ENCODE measurements around the gene RICTOR. TPM values are rescaled to one million over a fixed set of nuclear protein-coding genes. Genes with fewer than 3 reads are reported as not detected.

The RICTOR gene
- total and polyA plus RNA-seq, 2 of the 4 experiments (the other 2 are of a cell fraction): 4.1 to 35.7 TPM

DNA sequence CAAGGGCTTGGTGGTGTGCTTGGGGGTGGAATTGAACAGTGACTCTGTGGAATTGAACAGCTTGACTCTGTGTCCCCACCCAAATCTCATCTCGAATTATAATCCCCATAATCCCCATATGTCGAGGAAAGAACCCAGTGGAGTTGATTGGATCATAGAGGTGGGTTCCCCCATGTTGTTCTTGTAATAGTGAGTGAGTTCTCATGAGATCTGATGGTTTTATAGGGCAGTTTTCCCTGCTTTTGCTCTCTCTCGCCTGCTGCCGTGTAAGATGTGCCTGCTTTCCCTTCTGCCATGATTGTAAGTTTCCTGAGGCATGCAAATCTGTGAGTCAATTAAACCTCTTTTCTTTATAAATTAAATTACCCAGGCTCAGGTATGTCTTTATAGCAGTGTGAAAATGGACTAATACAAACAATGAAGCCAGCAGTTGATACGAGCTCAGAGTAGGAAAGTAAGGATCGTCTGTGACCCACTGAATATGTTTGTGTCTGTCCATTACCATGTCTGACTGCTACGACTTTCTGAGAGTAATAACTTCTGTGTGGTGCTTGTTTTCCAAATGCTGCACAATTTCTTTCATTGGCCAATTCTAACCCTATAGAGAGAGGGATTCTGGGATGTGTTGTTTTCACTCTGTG lies 17.9 kb upstream of the RICTOR start:
- no peaks in the 10 kb centered on the region for H3K79me1 ChIP-seq (ENCODE audit: low read depth in 1 of 2, low read length in 2 of 2)
- dilution Hi-C loops (cut with HindIII; ENCODE audit: low sequenced_read_pairs, unreplicated experiment): no loop called here
- TF ChIP-seq MAZ (IDR thresholded peaks at IDR 0.05; ENCODE audit: borderline replicate concordance, low read depth, low read length) (no peak), POLR2A (IDR thresholded peaks at IDR 0.05; ENCODE audit: low read depth, low read length) (no peak), FOS (IDR thresholded peaks at IDR 0.05; ENCODE audit: low read depth, low read length) (no peak), MXI1 (IDR thresholded peaks at IDR 0.05; ENCODE audit: borderline replicate concordance, low read depth, low read length) (no peak), CHD1 (IDR thresholded peaks at IDR 0.05; ENCODE audit: low read depth, low read length) (no peak), BHLHE40 (IDR thresholded peaks at IDR 0.05; ENCODE audit: low read depth, low read length) (no peak), NFE2L2 (IDR thresholded peaks at IDR 0.05; ENCODE audit: low read depth, low read length) (no peak), RCOR1 (IDR thresholded peaks at IDR 0.05; ENCODE audit: insufficient replicate concordance, low read length) (no peak), SMC3 (IDR thresholded peaks at IDR 0.05; ENCODE audit: low read depth, low read length) (no peak), RFX5 (IDR thresholded peaks at IDR 0.05; ENCODE audit: low read depth, low read length) (no peak), CEBPB (IDR thresholded peaks at IDR 0.05; ENCODE audit: low read depth, low read length) (no peak), MAFK (IDR thresholded peaks at IDR 0.05; ENCODE audit: low read depth, low read length) (no peak)
- TF ChIP-seq, protein P1, sequence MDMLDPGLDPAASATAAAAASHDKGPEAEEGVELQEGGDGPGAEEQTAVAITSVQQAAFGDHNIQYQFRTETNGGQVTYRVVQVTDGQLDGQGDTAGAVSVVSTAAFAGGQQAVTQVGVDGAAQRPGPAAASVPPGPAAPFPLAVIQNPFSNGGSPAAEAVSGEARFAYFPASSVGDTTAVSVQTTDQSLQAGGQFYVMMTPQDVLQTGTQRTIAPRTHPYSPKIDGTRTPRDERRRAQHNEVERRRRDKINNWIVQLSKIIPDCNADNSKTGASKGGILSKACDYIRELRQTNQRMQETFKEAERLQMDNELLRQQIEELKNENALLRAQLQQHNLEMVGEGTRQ (IDR thresholded peaks at IDR 0.05; ENCODE audit: low read depth, low read length): no peak
- TF ChIP-seq, protein P2, sequence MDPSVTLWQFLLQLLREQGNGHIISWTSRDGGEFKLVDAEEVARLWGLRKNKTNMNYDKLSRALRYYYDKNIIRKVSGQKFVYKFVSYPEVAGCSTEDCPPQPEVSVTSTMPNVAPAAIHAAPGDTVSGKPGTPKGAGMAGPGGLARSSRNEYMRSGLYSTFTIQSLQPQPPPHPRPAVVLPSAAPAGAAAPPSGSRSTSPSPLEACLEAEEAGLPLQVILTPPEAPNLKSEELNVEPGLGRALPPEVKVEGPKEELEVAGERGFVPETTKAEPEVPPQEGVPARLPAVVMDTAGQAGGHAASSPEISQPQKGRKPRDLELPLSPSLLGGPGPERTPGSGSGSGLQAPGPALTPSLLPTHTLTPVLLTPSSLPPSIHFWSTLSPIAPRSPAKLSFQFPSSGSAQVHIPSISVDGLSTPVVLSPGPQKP (IDR thresholded peaks at IDR 0.05; ENCODE audit: borderline replicate concordance, low read depth, low read length): no peak
- TF ChIP-seq, protein P3, sequence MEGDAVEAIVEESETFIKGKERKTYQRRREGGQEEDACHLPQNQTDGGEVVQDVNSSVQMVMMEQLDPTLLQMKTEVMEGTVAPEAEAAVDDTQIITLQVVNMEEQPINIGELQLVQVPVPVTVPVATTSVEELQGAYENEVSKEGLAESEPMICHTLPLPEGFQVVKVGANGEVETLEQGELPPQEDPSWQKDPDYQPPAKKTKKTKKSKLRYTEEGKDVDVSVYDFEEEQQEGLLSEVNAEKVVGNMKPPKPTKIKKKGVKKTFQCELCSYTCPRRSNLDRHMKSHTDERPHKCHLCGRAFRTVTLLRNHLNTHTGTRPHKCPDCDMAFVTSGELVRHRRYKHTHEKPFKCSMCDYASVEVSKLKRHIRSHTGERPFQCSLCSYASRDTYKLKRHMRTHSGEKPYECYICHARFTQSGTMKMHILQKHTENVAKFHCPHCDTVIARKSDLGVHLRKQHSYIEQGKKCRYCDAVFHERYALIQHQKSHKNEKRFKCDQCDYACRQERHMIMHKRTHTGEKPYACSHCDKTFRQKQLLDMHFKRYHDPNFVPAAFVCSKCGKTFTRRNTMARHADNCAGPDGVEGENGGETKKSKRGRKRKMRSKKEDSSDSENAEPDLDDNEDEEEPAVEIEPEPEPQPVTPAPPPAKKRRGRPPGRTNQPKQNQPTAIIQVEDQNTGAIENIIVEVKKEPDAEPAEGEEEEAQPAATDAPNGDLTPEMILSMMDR (conservative IDR thresholded peaks at IDR 0.05; ENCODE audit: low read depth, low read length): no peak

More for the DNA sequence above, 17.9 kb upstream of the RICTOR start:
- H2BK120ac ChIP-seq (ENCODE audit: low read depth, low read length): peak overlapping the region; percentile 17
- peak overlapping the region; percentile 46; the same call in 2 of the 3 replicates for H2BK15ac ChIP-seq (ENCODE audit: low read depth, low read length)
- peaks cover 4% of the 10 kb centered on the region for H3K9me1 ChIP-seq (ENCODE audit: insufficient read depth, low read length)
- H3K23ac ChIP-seq (ENCODE audit: low read depth, low read length): peak overlapping the region; percentile 28; the same call in 1 of the 2 replicates
- H3K18ac ChIP-seq (ENCODE audit: low read depth, low read length): peak overlapping the region; percentile 81; the same call in 1 of the 2 replicates
- peak overlapping the region; percentile 70; the same call in 1 of the 2 replicates for H4K5ac ChIP-seq (ENCODE audit: low read depth, low read length)
- H3K4me1 ChIP-seq (ENCODE audit: control insufficient read depth, insufficient read depth, low read length): peaks cover 9% of the 10 kb centered on the region; the same call in 1 of the 2 replicates
- H4K8ac ChIP-seq (ENCODE audit: low read depth in 2 of 2, low read length in 2 of 2): peak overlapping the region in 1 of 2 experiments; percentile 61; a peak in 1 of 4 replicates
- H3K27ac ChIP-seq (ENCODE audit: insufficient read depth, low read length): no peak overlapping the region
- H4K91ac ChIP-seq (ENCODE audit: insufficient read depth, low read depth, low read length): 0 out of 2 replicates have a peak overlapping the region, but pooled peaks have one; percentile 9
- peak overlapping the region; percentile 12; the same call in 1 of the 2 replicates for H2BK20ac ChIP-seq (ENCODE audit: low read depth, low read length)
- ATAC-seq (ENCODE audit: low read depth) (peak; percentile 56; the same call in 1 of the 2 replicates), DNase-seq (no peak)
- H3K36me3 ChIP-seq (ENCODE audit: control insufficient read depth, insufficient read depth, low read length): no peaks in the 10 kb centered on the region
- H2BK5ac ChIP-seq (ENCODE audit: low read depth, low read length, poor library complexity, severe bottlenecking): peak overlapping the region; percentile 78
- no peak overlapping the region for H2AK9ac ChIP-seq (replicated peaks; ENCODE audit: low read depth, low read length, poor library complexity)
- H3K4ac ChIP-seq (ENCODE audit: low read depth, low read length): peak overlapping the region; percentile 75; the same call in 1 of the 2 replicates
- H3K56ac ChIP-seq (ENCODE audit: extremely low read depth, insufficient read depth, low read length): no peak overlapping the region
- H3K14ac ChIP-seq (replicated peaks; ENCODE audit: low read depth, low read length): peak overlapping the region; percentile 79; the same call in 1 of the 2 replicates
- H3K9ac ChIP-seq (ENCODE audit: low read depth, low read length): no peak overlapping the region
- ChIA-PET POLR2A (ENCODE audit: unreplicated experiment) (no interaction called here), CTCF (no interaction called here)
- no peaks in the 10 kb centered on the region for H4K20me1 ChIP-seq (ENCODE audit: insufficient read depth, low read length)
- in situ Hi-C loops (cut with MboI; ENCODE audit: low sequenced_read_pairs) (no loop called here), intact Hi-C loops (cut with micrococcal nuclease) (no loop called here)
- no peaks in the 10 kb centered on the region for H3K9me3 ChIP-seq (ENCODE audit: control insufficient read depth, insufficient read depth, low read length)
- H3K4me3 ChIP-seq (ENCODE audit: insufficient read depth, low read depth, low read length): no peak overlapping the region
- no CpG with 5 or more reads among the region's 7 CpGs for WGBS, 2 experiments (ENCODE audit: extremely low coverage in 2 of 2, insufficient read length in 1 of 2)
- peak overlapping the region; percentile 50; the same call in 1 of the 2 replicates for H3K4me2 ChIP-seq (ENCODE audit: low read depth, low read length)
- BruUV-seq (replicated peaks): no TSS peak
- H2AK5ac ChIP-seq (ENCODE audit: low read depth, low read length): peak overlapping the region; percentile 86
- H2AFZ ChIP-seq (replicated peaks; ENCODE audit: low read length, poor library complexity): no peak overlapping the region
- H3K27me3 ChIP-seq (ENCODE audit: control insufficient read depth, insufficient read depth, low read length): no peaks in the 10 kb centered on the region
